CD4-positive, alpha-beta T cell treated with Interleukin-6 at 100 ng/mL for 8 hours (primary cell): Measurements from ENCODE around the gene PRKAR1A.
"Not testable (repeated sequence)": the region's sequence is repeated elsewhere in the genome, so short reads cannot be mapped to it uniquely, and the experiment has no call there.

Experiments used
- DNase-seq: peaks from one replicate; pipeline ENCODE4 v3.0.0-alpha.2; 2020; ENCODE audit warnings: mixed read lengths, low spot score

The PRKAR1A gene

DNA sequence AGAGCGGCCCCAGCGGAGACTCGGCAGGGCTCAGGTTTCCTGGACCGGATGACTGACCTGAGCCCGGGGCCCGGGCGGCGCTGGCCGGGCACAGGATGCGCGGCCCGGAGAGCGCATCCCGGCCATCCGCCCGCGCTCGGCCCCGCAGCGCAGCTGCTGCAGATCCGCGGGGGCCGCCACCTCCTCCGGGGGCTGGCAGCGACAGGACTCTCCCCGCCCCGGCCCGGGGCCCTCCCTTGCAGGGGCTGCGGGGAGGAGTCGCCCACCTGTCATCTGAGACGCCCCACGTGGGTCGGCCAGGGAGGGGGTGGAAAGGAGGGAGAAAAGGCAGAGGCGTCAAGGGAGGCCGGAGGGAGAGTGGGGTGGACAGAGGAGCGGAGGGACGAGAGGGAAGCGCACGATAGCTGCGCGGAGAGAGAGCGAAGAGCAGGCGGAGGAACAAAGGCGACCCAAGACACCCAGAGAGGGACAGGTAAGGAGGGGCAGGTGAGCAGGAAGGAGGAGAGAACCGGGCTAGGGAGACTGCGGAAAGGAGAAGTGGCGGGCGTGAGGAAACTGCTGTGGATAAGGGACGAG lies 471 bp upstream of the PRKAR1A start:
- DNase-seq: peak; percentile 17

DNA sequence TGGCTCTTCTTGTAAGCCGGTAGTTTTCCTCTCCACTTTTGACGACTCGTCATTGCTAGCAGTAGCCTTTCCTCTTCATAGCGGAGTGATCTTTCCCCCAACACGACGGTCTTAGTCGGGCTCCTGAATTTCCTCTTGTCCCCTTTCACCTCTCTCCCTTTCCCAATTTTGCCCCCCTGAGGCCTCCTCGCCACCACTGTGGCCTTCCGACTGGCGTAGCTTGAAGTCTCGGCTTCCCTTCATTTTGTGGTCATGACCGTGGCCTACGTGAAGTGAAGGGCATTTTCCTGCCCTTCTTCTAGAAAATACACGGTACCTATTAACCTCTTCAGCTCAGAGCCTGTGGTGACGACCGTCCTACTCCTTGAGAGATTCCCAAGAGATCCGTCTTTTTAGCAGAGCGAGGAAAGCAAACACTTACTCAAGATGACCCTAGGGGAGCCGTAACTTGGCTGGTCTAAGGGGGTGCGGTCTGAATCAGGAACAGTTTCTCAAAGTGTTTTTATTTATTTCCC lies 787 bp downstream of the PRKAR1A start:
- DNase-seq: no peak

DNA sequence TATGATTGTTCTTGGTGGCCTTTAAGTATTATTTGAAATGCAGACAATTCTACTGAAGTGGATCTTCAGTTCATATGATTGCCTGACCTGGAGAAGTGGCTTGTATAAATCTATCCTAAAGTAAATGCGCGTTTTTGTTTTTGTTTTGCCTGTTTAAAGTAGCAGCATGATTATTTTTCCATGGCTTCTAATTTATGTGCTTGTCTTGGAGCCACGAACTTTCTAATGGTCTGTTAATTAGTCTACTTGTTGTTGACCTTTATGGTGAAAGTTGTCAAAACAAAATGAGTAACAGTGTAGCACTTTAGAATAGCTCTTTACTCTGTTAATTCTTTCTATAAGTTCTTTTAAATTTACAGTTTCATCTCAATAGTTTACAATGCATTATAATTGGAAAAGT lies 1.7 kb downstream of the PRKAR1A start:
- DNase-seq: no peak

DNA sequence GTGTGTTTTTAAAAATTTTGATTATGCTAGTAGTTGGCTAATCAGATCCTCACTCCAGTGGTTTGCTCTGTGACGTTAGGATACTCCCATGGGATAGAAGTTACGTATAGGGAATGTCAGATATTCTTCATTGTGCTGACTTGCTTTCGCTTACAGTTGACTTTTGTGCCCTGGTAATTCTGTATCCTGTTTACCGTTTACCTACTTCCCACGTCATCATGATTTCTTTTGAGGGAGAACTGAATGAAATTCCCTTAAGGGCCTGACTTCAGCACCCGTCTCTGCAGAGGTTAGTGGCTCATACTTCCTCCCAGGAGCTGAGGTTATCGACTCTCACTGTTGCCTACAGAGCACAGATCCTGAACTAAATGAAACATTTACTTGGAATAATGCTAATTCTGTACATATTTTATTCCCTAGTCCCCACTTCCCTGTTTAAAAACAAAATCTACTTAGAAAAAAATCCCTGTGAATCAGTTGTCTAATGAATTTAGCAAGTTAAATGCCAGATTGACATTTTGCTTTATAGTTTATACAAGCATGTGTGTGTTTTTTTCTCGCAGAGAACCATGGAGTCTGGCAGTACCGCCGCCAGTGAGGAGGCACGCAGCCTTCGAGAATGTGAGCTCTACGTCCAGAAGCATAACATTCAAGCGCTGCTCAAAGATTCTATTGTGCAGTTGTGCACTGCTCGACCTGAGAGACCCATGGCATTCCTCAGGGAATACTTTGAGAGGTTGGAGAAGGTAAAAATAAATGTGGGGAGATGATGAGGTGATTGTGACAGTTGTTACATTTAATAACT lies 2.8 kb downstream of the PRKAR1A start:
- no peak for DNase-seq

DNA sequence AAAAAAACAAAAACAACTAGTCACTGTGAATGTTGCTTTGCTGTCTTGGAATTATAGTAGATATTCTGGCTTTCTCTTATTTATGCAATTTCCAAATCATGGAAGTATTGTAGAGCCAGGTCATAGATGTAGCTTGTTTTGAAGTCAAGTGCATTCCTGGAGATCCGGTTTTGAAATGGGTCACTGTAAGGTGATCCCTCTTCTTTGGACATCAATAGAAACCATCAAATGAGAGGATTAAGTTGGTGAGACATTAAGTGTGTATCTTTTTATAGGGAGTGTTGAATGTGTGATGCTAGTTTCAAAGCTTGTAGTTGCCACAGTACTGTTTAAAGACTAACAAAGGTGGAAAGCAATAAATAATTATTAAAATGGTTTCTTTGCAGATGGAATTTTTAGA lies 4.5 kb downstream of the PRKAR1A start:
- DNase-seq: no peak

DNA sequence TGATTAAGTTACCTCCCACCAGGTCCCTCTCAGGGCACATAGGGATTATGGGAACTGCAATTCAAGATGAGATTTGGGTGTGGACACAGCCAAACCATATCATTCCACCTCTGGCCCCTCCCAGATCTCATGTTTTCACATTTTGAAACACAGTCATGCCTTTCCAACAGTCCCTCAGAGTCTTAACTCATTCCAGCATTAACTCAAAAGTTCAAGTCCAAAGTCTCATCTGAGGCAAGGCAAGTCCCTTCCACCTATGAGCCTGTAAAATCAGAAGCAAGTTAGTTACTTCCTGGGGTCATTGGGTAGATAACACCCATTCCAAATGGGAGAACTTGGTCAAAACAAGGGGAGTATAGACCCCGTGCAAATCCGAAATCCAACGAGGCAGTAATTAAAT lies 5.4 kb downstream of the PRKAR1A start:
- DNase-seq: not testable (repeated sequence)

DNA sequence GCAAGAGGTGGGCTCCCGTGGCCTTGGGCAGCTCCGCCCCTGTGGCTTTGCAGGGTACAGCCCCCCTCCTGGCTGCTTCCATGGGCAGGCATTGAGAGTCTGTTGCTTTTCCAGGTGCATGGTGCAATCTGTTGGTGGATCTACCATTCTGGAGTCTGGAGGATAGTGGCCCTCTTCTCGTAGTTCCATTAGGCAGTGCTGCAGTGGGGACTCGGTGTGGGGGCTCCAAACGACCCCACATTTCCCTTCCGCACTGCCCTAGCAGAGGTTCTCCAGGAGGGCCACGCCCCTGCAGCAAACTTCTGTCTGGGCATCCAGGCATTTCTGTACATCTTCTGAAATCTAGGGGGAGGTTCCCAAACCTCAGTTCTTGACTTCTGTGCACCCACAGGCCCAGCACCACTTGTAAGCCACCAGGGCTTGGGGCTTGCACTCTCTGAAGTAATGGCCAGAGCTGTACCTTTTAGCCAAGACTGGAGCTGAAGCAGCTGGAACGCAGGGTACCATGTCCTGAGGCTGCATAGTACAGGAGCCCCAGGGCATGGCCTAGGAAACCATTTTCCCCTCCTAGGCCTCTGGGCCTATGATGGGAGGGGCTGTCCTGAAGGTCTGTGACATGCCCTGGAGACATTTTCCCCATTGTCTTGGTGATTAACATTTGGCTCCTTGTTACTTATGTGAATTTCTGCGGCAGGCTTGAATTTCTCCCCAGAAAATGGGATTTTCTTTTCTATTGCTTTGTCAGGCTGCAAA lies 6.0 kb downstream of the PRKAR1A start:
- DNase-seq: no peak

DNA sequence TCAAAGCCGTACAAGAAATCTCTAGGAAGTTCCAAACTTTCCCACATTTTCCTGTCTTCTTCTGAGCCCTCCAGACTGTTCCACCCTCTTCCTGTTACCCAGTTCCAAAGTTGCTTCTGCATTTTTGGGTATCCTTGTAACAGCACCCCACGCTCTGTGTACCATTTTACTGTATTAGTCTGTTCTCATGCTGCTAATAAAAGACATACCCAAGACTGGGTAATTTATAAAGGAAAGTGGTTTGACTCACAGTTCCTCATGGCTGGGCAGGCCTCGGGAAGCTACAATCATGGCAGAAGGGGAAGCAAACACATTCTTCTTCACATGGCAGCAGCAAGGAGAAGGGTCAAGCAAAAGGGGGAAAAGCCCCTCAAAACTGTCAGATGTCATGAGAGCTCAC lies 6.8 kb downstream of the PRKAR1A start:
- not testable (repeated sequence) for DNase-seq

DNA sequence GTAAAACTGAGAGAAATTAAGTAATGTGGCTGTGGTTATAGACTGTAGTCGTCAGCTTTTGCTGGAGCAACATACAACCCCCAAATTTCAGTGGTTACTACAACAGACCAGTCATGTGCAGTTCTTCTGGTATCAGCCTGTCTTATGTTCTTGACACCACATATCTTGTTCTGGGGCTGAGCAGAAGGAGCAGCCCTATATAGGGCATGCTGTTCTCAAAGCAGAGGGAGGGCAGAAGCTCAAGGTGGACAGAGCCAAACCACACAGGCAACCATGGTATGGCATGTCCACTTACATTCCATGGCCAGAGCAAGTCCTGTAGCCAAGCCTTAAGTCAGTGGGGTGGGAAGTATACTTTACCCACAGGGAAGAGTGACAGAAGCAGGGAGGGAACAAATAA lies 7.7 kb downstream of the PRKAR1A start:
- DNase-seq: no peak

DNA sequence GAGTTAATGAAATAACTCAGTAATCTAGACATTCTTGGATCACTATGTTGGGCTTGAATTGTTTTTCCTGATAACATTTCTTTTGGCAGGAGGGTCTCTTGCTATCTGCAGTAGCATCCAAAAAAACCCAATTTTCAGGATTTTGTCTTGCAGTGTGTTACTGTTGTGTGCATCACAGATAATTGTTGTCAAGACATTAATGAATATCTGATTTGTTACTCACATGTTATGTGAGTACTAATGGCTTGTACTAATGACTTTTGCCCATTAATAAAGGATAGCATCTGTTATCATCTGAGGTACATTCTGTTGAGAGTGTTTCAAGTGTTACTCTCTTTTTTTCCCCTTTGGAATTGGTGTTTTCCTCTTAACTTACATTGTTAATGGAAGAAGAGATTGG lies 10.0 kb downstream of the PRKAR1A start:
- no peak for DNase-seq

DNA sequence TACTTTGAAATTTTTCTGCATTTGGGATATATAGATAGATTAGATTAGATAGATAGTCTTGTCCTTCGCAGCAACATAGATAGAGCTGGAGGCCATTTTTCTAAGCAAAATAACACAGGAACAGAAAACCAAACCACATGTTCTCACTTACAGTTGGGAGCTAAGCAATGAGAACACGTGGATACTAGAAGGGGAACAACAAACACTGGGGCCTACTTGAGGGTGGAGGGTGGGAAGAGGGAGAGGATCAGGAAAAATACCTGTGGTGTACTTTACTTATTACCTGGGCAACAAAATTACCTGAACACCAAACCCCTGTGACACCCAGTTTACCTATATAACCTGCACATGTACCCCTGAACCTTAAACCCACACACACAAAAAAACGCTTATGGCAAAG lies 14.3 kb downstream of the PRKAR1A start:
- DNase-seq: no peak

DNA sequence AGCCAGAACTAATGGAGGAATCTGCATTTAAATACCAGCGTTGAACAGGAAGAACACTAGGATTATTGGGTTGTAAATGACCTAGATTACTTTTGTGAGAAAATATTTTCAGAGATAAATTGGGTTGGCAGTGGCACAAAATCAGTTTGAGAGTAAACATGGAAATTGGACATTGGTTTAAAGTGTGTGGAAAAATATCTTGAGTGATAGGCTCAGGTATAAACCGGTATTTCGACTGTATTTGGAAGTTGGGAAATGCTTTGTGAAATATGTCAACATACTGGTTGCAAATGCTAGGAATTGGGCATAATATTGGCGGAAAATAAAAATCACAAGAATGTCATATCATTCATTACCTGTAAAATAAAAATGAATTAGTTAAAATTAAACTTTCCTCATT lies 15.1 kb downstream of the PRKAR1A start:
- no peak for DNase-seq

DNA sequence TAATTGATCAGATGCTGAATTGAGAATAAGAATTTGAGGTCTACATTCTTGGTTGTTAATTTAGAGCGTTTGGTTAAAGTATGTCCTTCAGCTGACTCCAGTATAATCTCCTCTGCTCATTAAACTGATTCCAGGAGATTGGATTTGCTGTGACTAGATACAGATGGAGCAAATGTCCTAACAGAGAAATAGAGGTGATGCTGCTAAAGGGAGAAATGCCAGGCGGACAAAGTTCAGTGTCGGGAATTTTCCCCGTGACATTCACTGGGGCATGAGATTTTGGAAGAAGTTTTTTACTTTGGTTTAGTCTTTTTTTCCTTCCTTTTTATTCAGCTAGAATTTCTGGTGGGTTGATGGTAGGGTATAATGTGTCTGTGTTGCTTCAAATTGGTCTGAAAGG lies 19.0 kb downstream of the PRKAR1A start:
- DNase-seq: no peak

DNA sequence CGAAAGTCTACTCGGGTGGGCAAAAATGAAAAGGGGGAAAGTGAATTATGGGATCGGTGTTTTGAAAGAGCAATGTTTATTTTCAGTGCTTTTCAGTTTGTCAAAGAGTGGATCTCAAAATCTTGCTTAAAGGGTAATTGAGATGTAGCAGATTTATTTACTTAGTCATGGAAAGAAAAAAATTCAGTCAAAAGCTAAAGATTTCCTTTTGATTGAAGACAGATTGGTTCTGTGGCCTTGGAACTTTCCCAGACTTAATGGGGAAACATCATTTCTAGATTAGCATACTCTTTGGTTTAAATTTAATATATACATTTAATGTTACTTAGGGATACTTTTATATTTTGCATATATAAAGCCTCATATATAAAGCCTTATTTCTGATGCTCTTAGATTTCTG lies 20.6 kb downstream of the PRKAR1A start:
- DNase-seq: no peak

DNA sequence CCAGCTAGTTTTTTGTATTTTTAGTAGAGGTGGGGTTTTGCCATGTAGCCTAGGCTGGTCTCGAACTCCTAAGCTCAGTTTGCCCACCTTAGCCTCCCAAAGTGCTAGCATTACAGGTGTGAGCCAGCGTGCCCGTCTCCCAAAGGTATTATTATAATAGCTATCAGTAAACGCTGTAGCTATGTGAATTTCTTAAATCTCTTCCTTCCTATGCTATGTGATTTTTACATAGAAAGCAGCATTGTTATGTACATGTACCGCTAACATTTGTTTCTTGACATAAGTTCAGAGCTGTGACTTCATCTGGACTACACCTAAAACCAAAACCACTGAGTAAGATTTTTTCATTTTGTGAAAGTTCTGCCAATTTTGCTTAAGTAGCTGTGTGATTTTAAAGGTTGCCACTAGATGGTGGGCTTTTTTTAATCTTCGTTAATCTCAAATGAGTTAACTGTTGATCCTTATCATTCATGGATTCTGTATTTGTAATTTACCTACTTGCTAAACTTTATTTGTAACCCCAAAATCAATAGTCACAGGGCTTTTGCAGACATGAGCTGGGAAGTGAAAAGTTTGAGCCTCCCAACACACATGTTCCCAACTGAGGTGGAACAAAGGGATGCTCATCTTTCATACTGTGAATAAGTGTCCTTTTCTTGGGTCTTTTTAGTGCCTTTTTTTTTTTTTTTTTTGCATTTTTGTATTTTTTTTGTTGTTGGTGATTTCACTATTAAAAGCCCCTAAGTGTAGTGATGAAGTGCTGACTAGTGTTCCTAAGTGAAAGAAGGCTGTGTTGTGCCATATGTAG lies 21.9 kb downstream of the PRKAR1A start:
- DNase-seq: no peak

DNA sequence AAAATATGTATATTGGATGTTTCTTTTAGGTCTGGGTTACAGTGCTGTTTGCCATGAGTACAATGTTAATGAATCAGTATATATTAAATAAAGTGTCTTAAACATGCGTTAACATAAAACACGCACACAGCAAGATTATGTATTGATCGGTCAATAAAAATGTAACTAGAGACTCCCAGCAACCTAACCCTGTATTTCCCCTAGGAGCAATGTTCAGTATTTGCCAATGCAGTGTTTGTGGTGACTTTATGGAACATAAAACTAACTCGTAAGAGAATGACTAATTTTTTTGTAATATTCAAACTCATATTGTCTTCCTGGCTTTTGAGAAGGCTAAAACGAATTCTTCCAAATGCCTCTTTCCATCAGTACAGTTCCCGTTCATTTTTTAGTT lies 22.5 kb downstream of the PRKAR1A start:
- DNase-seq: no peak

DNA sequence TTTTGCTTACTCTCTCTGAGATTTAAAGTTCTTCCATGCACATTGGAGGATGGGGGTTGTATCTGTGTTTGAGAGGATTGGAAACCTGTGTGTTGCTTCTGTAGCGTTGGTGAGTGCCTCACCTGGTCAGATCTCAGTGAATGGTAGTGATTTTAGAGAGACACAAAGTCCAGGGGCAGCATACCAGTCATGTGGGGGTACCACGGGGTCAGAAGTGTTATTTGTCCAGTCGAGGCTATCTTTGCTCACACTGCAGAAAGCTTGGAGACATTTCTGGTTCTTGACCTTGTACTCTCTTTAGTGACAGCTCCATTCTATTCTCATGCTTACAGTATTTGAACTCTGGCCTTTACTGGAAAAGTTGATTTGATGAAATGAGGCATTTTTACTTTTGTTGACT lies 23.7 kb downstream of the PRKAR1A start:
- no peak for DNase-seq

DNA sequence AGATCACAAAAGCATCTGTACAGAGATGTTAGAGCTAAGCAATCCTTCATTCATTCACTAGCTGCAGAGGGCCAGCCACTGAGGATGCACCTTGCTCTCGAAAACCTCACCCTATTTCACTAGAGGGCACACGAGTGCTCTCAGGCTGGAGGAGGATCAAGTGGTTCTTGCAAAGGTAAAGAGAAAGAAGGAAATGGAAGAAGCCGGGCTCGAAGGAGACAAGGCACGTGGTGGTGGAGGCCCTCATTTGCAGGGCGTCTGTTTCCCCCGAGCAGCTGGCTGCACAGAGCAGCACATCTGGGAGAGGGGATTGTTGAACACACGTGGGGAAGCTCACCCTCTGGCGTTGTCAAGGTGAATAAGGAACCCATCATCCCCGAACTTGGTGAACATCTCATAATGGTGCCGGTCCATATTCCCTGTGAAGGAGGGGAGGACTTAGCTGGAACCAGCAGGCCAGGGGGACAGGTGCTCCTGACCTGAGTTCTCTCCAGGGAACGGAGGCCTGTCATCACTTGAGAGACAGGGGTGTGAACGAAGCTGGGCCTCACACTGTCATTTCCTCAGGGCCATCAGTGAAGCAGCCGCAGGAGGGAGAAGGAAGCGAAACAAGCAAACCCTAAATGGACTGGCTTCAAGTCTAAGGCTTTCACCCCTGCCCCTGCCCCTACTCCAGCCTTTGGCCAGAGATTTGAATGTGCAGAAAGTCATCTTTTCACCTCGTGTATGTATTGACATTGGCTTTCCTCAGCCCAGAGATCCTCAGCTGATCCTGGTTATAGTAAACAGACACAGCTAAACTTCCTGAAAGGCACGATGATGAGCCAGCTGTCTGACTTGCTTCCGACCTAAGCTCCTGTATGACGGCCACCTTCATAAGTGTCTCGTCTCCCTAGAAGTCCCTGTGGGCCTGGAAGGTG lies 27.6 kb downstream of the PRKAR1A start:
- DNase-seq: no peak

DNA sequence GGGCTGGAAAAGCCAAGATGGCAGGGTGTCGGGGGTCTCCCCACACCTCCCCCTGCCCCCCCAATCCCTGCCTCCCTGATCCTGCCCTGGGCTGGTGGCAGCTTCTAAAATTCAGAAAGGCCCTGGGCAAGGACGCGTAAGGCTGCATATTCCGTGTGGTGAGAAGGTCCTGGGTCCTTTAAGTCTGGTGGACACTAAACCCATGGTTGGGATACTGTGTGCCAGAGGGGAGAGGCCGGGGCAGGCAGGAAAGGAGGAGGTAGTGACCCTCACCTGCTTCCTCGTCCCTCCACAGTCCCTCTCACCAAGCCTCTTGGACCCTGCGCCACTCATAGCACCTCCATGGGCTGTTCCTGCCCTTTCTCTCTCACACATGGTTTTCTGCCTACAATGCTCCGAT lies 28.8 kb downstream of the PRKAR1A start:
- no peak for DNase-seq

DNA sequence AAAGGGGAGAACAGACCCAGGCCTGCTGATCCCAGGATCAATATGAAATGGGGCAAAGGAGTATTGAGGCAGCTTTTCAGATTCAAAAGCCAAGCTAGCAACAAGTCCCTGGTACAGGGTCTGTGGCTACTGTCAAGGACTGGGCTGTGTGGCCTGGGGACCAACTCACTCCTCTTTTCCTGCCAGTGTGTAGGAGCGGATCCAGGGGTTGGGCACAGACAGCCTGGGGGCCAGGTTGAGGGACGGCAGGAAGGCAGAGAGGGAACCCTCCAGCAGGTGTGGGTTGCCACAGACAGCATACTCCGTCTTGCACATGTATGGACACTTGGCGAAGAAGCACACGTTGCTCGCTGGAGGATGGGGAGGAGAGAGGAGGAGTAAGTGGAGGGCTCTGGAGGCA lies 29.6 kb downstream of the PRKAR1A start:
- no peak for DNase-seq
